Measurements from ENCODE around the gene IL9R.

- no peak for TF ChIP-seq CTCF (IDR thresholded peaks at IDR 0.05)
- no peak for TF ChIP-seq POLR2A (IDR thresholded peaks at IDR 0.05)
Observed at GRCh38 chrX:155954793-155955192, 42.7 kb upstream of the IL9R start.
